ENCODE results near the gene SAMD3.
A peak's percentile ranks its signal among the peaks of the same experiment; 100 is the strongest.
"Not testable (repeated sequence)": the region's sequence is repeated elsewhere in the genome, so short reads cannot be mapped to it uniquely, and the experiment has no call there.

The SAMD3 gene

GRCh38 chr6:130119211-130119610 lies 103.5 kb downstream of the SAMD3 start:
- peaks cover 20% of the 10 kb centered on the region for H3K4me1 Mint-ChIP-seq
- no peak overlapping the region for H3K4me3 Mint-ChIP-seq
- ATAC-seq (ENCODE audit: low read depth) (no peak), DNase-seq (ENCODE audit: low spot score in 2 of 2) (no peak)
- no peak overlapping the region for H3K27ac Mint-ChIP-seq
- H3K36me3 Mint-ChIP-seq = peaks cover 9% of the 10 kb centered on the region
- no peaks in the 10 kb centered on the region for H3K9me3 Mint-ChIP-seq
- no peaks in the 10 kb centered on the region for H3K27me3 Mint-ChIP-seq

GRCh38 chr6:130118236-130118635 lies 104.5 kb downstream of the SAMD3 start:
- H3K4me1 Mint-ChIP-seq = peaks cover 25% of the 10 kb centered on the region
- peak overlapping the region; percentile 42 for H3K27ac Mint-ChIP-seq
- DNase-seq (ENCODE audit: low spot score in 2 of 2) = no peak

GRCh38 chr6:130117187-130117701 lies 105.5 kb downstream of the SAMD3 start:
- H3K27me3 Mint-ChIP-seq; H3K4me3 Mint-ChIP-seq; DNase-seq (ENCODE audit: low spot score in 2 of 2); H3K9me3 Mint-ChIP-seq; H3K27ac Mint-ChIP-seq; ATAC-seq (ENCODE audit: low read depth): not testable (repeated sequence)
- peaks cover 25% of the 10 kb centered on the region for H3K4me1 Mint-ChIP-seq
- H3K36me3 Mint-ChIP-seq = peaks cover 10% of the 10 kb centered on the region

More at GRCh38 chr6:130118236-130118635, 104.5 kb downstream of the SAMD3 start:
- ATAC-seq (ENCODE audit: low read depth) = no peak
- Mint-ChIP-seq H3K9me3 (no peaks in the 10 kb centered on the region), H3K4me3 (no peak overlapping the region), H3K36me3 (peaks cover 8% of the 10 kb centered on the region), H3K27me3 (no peaks in the 10 kb centered on the region)

GRCh38 chr6:130116273-130116672 lies 106.5 kb downstream of the SAMD3 start:
- no peak overlapping the region for H3K4me3 Mint-ChIP-seq
- peaks cover 16% of the 10 kb centered on the region for H3K36me3 Mint-ChIP-seq
- DNase-seq (ENCODE audit: low spot score in 2 of 2) = no peak
- H3K9me3 Mint-ChIP-seq = no peaks in the 10 kb centered on the region
- peak; percentile 35 for ATAC-seq (ENCODE audit: low read depth)
- peaks cover 31% of the 10 kb centered on the region for H3K4me1 Mint-ChIP-seq
- peak overlapping the region; percentile 94 for H3K27ac Mint-ChIP-seq
- H3K27me3 Mint-ChIP-seq = no peaks in the 10 kb centered on the region

GRCh38 chr6:130115036-130115435 lies 107.7 kb downstream of the SAMD3 start:
- H3K4me3 Mint-ChIP-seq = peak overlapping the region; percentile 52
- no peaks in the 10 kb centered on the region for H3K9me3 Mint-ChIP-seq
- H3K36me3 Mint-ChIP-seq = peaks cover 14% of the 10 kb centered on the region
- ATAC-seq (ENCODE audit: low read depth) (peak; percentile 98), DNase-seq (ENCODE audit: low spot score in 2 of 2) (peak; percentile 21 to 46)
- peaks cover 33% of the 10 kb centered on the region for H3K4me1 Mint-ChIP-seq
- H3K27me3 Mint-ChIP-seq = no peaks in the 10 kb centered on the region
- H3K27ac Mint-ChIP-seq = peak overlapping the region; percentile 94

GRCh38 chr6:130113201-130113710 lies 109.5 kb downstream of the SAMD3 start:
- peaks cover 37% of the 10 kb centered on the region for H3K4me1 Mint-ChIP-seq
- peak overlapping the region; percentile 94 for H3K27ac Mint-ChIP-seq
- ATAC-seq (ENCODE audit: low read depth) (no peak), DNase-seq (ENCODE audit: low spot score in 2 of 2) (no peak)
- peaks cover 27% of the 10 kb centered on the region for H3K36me3 Mint-ChIP-seq
- H3K27me3 Mint-ChIP-seq = no peaks in the 10 kb centered on the region
- H3K4me3 Mint-ChIP-seq = no peak overlapping the region
- H3K9me3 Mint-ChIP-seq = peaks cover 8% of the 10 kb centered on the region

- H3K27me3 Mint-ChIP-seq = no peaks in the 10 kb centered on the region
- H3K4me1 Mint-ChIP-seq = peaks cover 43% of the 10 kb centered on the region
- H3K36me3 Mint-ChIP-seq = peaks cover 35% of the 10 kb centered on the region
- H3K9me3 Mint-ChIP-seq = peaks cover 8% of the 10 kb centered on the region
- H3K27ac Mint-ChIP-seq = no peak overlapping the region
- no peak for DNase-seq (ENCODE audit: low spot score in 2 of 2)
- no peak overlapping the region for H3K4me3 Mint-ChIP-seq
- ATAC-seq (ENCODE audit: low read depth) = no peak
These were observed 111.7 kb downstream of the SAMD3 start for GRCh38 chr6:130111031-130111430.

- H3K36me3 Mint-ChIP-seq = peaks cover 38% of the 10 kb centered on the region
These were observed 115.0 kb downstream of the SAMD3 start for GRCh38 chr6:130107710-130108109.

GRCh38 chr6:130105996-130106704 lies 116.6 kb downstream of the SAMD3 start:
- H3K9me3 Mint-ChIP-seq = peaks cover 8% of the 10 kb centered on the region
- peaks cover 44% of the 10 kb centered on the region for H3K36me3 Mint-ChIP-seq
- peak overlapping the region; percentile 74 for H3K27ac Mint-ChIP-seq
- DNase-seq (ENCODE audit: low spot score in 2 of 2) (peak; percentile 25 to 37), ATAC-seq (ENCODE audit: low read depth) (peak; percentile 97)
- H3K27me3 Mint-ChIP-seq = no peaks in the 10 kb centered on the region
- no peak overlapping the region for H3K4me3 Mint-ChIP-seq
- H3K4me1 Mint-ChIP-seq = peaks cover 30% of the 10 kb centered on the region

More at GRCh38 chr6:130107710-130108109, 115.0 kb downstream of the SAMD3 start:
- peaks cover 8% of the 10 kb centered on the region for H3K9me3 Mint-ChIP-seq
- ATAC-seq (ENCODE audit: low read depth) = no peak
- H3K4me3 Mint-ChIP-seq = no peak overlapping the region
- peaks cover 35% of the 10 kb centered on the region for H3K4me1 Mint-ChIP-seq
- DNase-seq (ENCODE audit: low spot score in 2 of 2) = no peak
- H3K27me3 Mint-ChIP-seq = no peaks in the 10 kb centered on the region
- H3K27ac Mint-ChIP-seq = no peak overlapping the region

- H3K4me3 Mint-ChIP-seq = no peak overlapping the region
- H3K36me3 Mint-ChIP-seq = peaks cover 46% of the 10 kb centered on the region
- H3K9me3 Mint-ChIP-seq = no peaks in the 10 kb centered on the region
- no peaks in the 10 kb centered on the region for H3K27me3 Mint-ChIP-seq
- ATAC-seq (ENCODE audit: low read depth) = no peak
- H3K4me1 Mint-ChIP-seq = peaks cover 6% of the 10 kb centered on the region
- no peak for DNase-seq (ENCODE audit: low spot score in 2 of 2)
- no peak overlapping the region for H3K27ac Mint-ChIP-seq
These were observed 123.6 kb downstream of the SAMD3 start for GRCh38 chr6:130099119-130099518.

- H3K4me3 Mint-ChIP-seq = no peak overlapping the region
- no peaks in the 10 kb centered on the region for H3K9me3 Mint-ChIP-seq
- no peaks in the 10 kb centered on the region for H3K27me3 Mint-ChIP-seq
- peak overlapping the region; percentile 67 for H3K27ac Mint-ChIP-seq
- DNase-seq (ENCODE audit: low spot score in 2 of 2) = no peak
- H3K4me1 Mint-ChIP-seq = peaks cover 5% of the 10 kb centered on the region
- H3K36me3 Mint-ChIP-seq = peaks cover 48% of the 10 kb centered on the region
- no peak for ATAC-seq (ENCODE audit: low read depth)
These were observed 124.4 kb downstream of the SAMD3 start for GRCh38 chr6:130098317-130098716.
